NCI-H2227 treated with DMSO at 0.1 percent for 48 hours (cell line): ENCODE results near the gene JAZF1.
"Not testable (repeated sequence)": the region's sequence is repeated elsewhere in the genome, so short reads cannot be mapped to it uniquely, and the experiment has no call there.

Experiments used
- DNase-seq: peaks from one replicate; lab custom pipeline; 2025; lab: John Stamatoyannopoulos, UW

The JAZF1 gene

GRCh38 chr7:27911920-27912319, 268.7 kb downstream of the JAZF1 start:
- no peak for DNase-seq

DNA sequence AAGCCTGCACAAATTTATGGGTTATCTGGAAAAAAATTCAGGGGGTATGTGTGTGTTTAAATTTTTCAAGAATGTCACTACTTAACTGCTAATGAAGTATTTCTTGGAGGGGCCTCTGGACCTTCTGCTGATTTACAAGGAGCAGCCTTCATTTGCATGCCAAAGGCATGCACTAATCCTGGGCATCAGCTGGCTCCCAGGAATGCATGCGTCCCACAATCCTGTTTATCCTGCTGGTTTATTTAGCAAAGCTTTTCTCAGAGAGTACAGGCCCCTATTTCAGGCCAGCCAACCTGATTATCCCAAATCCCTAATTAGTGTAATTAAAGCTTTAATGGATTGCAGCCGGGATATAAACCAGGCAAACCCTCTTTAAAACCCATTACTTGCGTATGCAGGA, 270.3 kb downstream of the JAZF1 start:
- DNase-seq: no peak

- no peak for DNase-seq
Measured at GRCh38 chr7:27908534-27909165, 271.9 kb downstream of the JAZF1 start.

- DNase-seq: no peak
Measured at GRCh38 chr7:27906385-27907091, 274.1 kb downstream of the JAZF1 start.

- no peak for DNase-seq
Measured at GRCh38 chr7:27905951-27906350, 274.6 kb downstream of the JAZF1 start.

DNA sequence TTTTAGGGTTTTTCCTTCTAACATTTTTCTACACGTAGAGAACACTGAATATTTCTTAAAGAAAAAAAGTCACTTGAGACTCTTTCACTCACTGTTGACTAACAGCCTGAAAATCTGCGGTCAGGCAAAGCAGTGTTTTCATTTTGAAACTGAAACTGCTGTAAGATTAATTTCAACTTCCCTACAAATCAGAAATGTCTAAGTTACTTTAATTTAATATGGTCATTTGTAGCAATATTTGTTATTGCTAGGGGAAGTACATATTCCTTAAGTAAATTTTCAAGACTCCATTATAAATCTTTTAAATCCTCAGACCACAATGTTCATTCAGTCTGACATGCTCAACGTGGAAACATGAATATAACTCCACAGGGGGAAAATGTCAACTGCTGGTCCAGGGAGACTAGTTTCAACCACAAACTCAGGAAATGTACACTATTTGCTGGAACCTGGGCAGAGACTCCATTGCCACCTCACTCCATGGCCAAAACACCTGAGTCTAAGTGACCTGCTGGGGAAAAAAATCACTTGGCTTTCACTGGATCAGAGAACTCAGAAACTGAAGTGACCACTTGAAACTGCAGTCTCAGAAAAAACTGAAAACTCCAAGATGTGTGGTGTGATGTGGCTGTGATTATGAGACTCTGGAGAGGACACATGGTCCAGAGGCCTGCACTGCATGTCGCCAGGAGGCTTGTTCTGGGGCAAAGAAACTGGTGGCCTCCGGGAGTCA, 279.4 kb downstream of the JAZF1 start:
- no peak for DNase-seq

DNA sequence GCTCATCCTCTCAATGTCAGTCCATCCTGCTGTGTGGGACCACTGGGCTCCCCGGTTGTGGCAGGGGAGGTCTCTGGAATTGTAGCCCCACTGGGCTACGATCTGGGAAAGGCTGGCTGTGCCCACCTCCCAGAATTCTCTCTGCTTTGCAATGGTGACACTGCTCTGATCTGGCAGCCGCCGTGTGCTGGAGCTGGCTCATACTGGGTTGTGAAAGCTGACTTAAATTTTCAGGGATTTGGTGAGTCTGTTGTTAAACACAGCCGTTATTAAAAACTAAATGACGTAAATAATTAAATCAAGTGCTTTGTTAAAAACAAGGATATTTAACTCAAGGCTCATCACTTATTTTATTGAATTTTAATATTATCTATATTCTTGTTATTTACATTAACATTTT, 280.6 kb downstream of the JAZF1 start:
- DNase-seq: no peak

DNA sequence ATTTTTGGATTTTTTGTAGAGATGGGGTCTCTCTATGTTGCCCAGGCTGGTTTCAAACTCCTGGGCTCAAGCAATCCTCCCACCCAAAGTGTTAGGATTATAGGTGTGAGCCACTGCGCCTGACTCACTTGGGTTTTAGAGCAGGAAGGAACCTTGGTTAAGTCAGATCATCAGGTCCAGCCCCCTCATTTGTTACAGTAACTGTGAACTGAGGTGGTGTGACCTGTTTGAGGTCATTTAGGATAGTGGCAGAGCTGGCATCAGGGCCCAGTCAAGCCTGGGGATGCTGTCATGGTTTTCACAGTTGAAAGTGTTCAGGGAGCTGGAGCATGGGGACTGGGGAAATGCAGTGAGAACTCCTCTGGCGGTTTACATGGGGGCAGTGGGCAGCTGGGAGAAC, 281.0 kb downstream of the JAZF1 start:
- no peak for DNase-seq

- no peak for DNase-seq
Measured at GRCh38 chr7:27897441-27897847, 283.2 kb downstream of the JAZF1 start.

- no peak for DNase-seq
Measured at GRCh38 chr7:27897001-27897400, 283.6 kb downstream of the JAZF1 start.

GRCh38 chr7:27895551-27895950, 285.0 kb downstream of the JAZF1 start:
- DNase-seq: no peak

GRCh38 chr7:27890205-27890849, 290.3 kb downstream of the JAZF1 start:
- no peak for DNase-seq

- DNase-seq: no peak
Measured at GRCh38 chr7:27889800-27890199, 290.8 kb downstream of the JAZF1 start.

DNA sequence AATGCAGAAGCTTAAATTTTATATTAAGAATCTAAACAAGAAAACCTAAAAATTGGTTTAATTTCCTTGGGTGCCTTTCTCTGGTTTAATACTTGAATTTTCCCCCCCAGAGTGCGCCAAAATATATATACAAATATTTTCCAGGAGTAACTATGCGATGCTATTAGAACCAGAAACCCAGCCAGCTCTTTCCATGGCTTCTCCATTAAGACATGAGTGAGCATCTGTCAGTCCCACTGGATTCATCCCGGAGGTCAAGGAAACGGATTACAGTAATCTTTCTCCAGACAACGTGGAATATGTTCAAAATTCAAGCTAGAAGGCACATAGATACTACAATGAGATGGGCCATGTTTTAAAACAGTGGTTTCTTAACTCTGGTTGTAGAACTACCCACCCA, 291.9 kb downstream of the JAZF1 start:
- no peak for DNase-seq

DNA sequence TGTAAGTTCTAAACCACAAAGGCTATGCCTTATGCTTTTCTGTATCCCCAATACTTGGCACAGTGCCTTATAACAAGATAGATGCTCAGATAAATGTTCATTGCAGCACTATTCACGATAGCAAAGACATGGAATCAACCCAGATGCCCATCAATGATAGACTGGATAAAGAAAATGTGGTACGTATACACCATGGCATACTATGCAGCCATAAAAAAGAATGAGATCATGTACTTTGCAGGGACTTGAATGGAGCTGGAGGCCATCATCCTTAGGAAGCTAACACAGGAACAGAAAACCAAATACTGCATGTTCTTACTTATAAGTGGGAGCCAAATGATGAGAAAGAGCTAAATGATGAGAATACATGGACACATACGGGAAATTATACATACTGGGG, 293.9 kb downstream of the JAZF1 start:
- not testable (repeated sequence) for DNase-seq

DNA sequence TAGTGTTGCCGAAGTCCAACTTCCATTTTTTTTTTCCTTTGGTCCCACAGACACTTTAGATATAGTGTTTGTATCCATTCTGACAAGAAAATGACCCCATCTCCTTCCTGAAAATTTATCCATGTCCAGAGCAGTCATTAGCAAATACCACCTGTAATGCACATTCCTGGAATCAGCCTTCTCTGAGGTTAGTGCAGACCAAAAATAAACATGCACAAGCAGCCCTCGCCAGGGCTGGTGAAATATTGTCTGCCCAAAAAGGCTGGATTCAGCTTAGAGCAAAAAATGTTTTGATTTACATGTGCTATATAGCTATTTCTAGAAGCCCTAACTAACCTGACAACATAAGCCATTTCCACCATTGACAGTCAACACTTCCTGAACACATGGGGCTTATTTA, 294.9 kb downstream of the JAZF1 start:
- DNase-seq: no peak

DNA sequence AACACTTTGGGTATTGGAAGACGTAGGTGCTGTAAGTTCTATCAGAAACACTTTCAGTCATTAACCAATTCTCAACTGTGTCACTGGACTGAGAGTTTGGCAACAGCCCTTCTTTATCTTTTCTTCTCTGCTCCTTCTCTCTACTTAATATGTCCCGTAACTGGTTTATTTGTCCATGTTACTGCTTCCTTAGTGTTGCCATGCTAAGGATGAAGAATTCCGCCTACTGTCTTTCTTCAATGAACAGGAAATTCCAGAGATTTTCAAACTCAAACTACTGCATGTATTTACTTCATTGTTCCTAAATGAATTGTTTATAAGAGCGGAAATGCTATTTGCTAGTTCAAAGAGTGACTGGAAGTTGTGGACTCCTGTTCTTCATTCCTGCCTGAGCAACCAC, 296.9 kb downstream of the JAZF1 start:
- DNase-seq: no peak

- DNase-seq: no peak
Measured at GRCh38 chr7:27876756-27877155, 303.8 kb downstream of the JAZF1 start.

GRCh38 chr7:27875832-27876231, 304.8 kb downstream of the JAZF1 start:
- DNase-seq: no peak

DNA sequence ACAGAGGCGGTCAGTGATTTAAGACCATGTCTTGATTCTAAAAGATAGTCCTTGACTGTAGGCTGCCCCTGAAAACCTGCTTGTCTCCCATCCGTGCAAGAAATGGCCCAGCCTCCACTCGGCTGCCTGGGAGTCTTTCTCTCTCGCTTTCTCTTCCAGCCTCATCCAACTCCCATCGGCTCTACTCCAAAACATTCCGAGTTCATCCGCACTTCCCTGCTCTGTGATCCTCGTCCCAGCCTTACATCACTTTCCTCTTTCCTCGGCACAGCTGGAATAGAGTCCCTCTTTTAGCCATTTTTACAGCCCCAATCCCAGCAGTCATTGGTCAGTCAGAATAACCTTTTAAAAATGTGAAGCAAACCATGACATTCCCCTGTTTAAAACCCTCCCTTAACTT, 305.5 kb downstream of the JAZF1 start:
- DNase-seq: no peak

- DNase-seq: no peak
Measured at GRCh38 chr7:27873981-27874957, 306.3 kb downstream of the JAZF1 start.
